Measurements from ENCODE around the gene TRMT1.

- TF ChIP-seq CTCF (IDR thresholded peaks at IDR 0.05), result no peak
- no peak for TF ChIP-seq POLR2A (IDR thresholded peaks at IDR 0.05)
Measured at GRCh38 chr19:13085666-13086065, 30.9 kb downstream of the TRMT1 start.

Data from Peyer's patch (tissue), 4 donors.